ENCODE results near the gene HPN.

Gene HPN

GRCh38 chr19:35065574-35065973 lies 24.1 kb downstream of the HPN start:
- no peak for DNase-seq

DNA sequence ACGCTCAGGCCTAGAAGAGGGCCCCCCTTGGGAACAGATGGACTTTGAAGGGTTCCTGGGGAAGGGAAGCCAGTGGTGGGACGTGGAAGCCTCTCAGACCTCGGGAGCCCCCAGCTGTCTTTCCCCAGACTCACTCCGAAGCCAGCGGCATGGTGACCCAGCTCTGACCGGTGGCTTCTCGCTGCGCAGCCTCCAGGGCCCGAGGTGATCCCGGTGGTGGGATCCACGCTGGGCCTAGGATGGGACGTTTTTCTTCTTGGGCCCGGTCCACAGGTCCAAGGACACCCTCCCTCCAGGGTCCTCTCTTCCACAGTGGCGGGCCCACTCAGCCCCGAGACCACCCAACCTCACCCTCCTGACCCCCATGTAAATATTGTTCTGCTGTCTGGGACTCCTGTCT lies 24.6 kb downstream of the HPN start:
- no peak for DNase-seq

GRCh38 chr19:35066691-35067563 lies 25.4 kb downstream of the HPN start:
- DNase-seq = peak; percentile 95

DNA sequence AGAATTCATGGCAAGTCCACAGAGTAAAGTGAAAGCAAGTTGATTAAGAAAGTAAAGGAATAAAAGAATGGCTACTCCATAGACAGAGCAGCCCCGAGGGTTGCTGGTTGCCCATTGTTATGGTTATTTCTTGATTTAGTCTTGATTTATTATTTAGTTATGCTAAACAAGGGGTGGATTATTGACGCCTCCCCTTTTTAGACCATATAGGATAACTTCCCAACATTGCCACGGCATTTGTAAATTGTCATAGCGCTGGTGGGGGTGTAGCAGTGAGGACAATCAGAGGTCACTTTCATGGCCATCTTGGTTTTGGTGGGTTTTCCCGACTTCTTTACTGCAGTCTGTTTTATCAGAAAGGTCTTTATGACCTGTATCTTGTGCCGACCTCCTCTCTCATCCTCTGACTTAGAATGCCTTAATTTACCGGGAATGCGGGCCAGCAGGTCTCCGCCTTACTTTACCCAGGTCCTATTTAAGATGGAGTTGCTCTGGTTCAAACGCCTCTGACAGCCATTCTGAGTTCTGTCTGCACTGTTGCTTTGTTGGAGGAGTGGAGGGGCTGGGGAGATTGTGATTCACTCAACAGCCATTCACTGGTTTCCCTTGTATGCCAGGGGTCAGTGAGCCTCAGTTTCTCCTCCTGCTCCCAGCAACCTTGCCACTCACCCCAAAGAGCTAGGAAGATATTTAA lies 27.6 kb downstream of the HPN start:
- DNase-seq = no peak

DNA sequence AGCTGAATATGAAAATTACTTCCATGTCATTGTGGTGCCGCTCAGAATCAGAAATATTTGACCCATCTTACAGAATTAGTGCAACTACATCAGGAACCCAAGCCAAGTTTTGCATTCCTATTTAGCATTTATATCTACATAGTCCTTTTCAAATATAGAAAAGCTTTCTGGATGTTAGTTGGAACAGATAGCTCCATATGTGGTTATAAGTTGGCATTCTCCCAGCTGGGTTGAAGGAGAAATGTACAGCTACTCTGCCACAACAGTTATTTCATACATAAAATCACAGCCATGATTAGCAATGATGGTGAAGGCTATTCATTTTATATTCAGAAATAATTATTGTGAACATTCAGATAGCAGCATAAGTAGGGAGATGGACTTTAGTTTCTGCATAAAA lies 28.2 kb downstream of the HPN start:
- DNase-seq = no peak

- no peak for DNase-seq
Observed at GRCh38 chr19:35070471-35070870, 28.9 kb downstream of the HPN start.

DNA sequence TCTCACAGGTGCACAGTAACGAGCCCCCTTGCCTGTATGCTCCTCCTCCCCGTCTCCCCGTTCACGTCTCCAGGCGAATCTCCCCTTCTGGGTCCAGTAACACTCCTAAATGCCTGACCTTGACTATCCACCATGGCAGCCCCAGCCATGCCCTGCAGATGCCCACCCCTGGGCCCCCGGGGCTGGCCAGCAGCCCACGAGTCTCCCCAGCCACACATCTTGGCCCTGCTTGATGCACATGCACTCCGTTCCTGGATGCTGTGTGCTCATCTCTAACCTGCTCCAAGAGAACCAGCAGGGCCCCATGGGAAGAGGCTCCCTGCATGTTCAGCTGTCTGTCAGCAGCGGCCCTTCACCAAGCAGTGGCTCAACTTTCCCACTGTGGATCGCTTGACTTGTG lies 32.0 kb downstream of the HPN start:
- DNase-seq = no peak

DNA sequence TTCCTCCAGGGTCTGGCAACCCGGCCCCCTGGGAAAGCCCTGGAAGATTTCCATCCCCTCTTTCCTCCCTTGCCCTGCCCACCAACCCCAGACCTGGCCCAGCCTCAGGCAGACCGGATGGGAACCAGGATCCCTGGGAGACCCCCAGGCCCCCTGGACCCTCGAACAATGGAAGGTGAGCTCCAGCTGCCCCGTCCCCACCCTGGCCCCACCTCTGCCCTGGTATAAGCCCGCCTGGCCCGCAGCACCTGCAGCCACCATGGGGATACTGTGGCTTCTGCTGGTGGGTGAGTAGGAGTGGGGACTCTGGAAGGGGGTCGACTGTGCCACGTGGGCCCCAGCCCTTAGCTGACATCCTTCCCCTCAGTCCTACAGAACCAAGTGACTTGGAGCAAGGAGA lies 32.4 kb downstream of the HPN start:
- no peak for DNase-seq

GRCh38 chr19:35074426-35075201 lies 33.1 kb downstream of the HPN start:
- no peak for DNase-seq

- no peak for DNase-seq
Observed at GRCh38 chr19:35075202-35076025, 33.9 kb downstream of the HPN start.

DNA sequence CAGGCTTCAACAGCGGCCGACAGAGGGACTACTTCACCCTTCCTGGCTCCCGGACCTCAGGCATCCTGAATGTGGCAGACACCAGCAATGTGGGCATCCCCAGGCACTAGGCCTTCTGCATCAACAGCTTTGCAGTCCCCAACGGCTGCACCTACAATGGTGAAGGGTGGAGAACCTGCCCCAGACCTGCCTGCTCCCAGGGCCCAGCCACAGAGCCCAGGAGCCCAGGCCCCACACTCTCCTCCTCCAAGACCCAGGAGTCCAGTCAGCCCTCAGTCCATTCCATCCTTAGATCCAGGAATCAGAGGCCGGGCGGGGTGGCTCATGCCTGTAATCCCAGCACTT lies 34.5 kb downstream of the HPN start:
- no peak for DNase-seq

DNA sequence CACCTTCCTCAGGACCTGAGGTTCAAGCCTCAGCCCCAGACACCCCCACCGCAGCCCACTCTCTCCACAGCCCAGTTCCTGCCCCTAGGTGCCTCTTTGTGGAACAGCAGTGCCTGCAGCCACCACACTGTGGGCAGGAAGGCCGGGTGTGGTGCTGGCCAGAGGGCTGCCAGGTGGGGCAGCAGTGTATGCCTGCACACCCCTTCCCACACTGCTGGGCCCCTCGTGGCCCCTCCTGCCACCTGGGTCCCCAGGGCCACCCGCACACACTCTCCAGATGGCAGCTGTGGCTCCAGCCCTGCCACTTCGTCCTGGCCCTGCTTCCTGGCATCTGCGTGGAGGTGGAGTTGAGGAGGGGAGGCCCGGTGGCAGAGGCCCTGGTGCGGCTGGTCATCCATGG lies 35.1 kb downstream of the HPN start:
- no peak for DNase-seq

- DNase-seq = no peak
Observed at GRCh38 chr19:35077411-35078223, 36.1 kb downstream of the HPN start.

DNA sequence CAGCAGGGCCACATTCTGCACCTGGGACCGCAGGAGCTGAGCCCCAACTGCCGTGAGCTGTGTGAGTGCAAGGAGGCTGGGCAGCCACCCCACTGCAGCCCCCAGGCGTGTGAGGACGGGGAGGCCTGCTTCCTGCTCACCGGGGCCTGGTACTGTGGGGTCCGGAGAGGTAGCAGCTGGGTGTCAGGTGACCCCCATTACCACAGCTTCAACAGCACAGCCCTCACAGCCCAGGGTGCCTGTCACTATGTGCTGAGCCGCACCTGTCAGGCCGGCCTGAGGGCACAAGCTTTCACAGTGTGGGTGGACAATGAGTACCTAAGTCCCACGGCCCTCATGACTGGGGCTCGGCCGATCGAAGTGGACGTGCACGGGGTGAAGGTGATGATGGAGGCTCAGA lies 38.3 kb downstream of the HPN start:
- no peak for DNase-seq

- DNase-seq = no peak
Observed at GRCh38 chr19:35080613-35081170, 39.2 kb downstream of the HPN start.

DNA sequence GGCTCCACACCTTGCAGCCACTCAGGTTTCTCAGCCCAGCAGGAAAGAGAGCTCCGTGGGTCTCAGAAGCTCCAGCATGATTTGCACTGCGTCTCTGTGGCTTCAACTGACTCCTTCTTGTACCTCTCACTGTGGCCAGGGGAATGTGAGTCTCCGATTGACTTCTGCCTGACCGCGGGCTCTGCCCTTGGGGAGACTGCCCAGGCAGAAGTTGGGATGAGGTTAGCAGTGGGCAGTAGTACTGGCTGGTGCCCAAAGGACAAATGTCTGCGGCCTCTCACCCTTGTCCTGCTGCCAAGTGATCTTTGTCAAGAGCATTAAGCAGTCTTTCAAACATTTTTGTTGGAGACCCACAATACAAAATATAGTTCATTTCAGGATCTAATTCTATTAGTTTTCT lies 39.7 kb downstream of the HPN start:
- DNase-seq = no peak

GRCh38 chr19:35083691-35084508 lies 42.4 kb downstream of the HPN start:
- no peak for DNase-seq

DNA sequence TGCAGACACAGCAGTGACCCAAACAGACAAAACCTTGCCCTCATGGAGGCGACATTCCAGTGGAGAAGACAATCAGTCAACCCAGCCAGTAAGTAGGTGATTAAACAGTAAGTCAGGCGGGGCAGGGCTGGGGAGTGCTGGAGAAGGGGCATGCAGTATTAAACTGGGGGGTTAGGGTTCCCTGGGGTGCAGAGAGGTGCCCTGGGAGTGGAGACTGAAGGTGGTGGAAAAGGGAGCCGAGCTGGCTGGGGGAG lies 42.9 kb downstream of the HPN start:
- DNase-seq = no peak

DNA sequence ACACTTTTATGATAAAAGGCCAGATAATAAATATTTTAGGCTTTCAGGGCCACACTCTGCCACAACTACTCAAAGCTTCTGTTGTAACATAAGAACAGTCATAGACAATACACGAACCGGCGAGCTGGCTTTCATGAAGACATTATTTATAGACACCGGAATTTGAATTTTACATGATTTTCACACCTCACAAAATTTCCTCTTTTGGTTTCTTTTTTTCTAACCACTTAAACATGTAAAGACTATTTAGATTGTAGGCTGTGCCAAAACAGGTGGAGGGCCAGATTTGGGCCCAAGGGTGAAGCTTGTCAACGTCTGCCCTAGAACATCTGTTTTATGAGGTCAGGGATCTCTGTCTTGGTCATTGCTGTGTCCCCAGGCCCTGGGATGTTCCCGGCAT lies 44.4 kb downstream of the HPN start:
- DNase-seq = no peak

GRCh38 chr19:35086455-35086854 lies 44.9 kb downstream of the HPN start:
- DNase-seq = no peak

DNA sequence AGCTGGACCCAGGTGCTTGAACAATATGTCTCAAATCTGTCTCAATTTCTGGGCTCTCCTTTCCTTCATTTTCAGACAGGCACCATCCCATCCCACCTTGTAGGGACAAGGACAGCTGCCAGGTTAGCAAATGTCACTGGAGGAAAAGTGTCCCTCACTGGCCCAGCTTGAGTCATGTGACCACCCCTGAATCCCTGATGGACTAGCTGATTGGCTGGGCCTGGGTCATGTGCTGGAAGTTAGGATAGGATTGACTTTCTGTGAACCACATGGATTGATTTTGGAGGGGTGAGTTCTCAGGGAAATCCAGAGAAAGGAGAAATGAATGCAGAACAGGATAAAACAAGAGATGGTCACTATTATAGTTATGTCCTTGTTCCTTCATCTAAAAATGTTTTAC lies 45.9 kb downstream of the HPN start:
- no peak for DNase-seq

Measured in activated effector memory CD4-positive, alpha-beta T cell treated with anti-CD3 and anti-CD28 coated beads, Interleukin-2, amount 50 U/mL, for 16 hours (primary cell).